Measurements from ENCODE around the gene QPCT.
"Not testable (repeated sequence)": the region's sequence is repeated elsewhere in the genome, so short reads cannot be mapped to it uniquely, and the experiment has no call there.

Gene QPCT

DNA sequence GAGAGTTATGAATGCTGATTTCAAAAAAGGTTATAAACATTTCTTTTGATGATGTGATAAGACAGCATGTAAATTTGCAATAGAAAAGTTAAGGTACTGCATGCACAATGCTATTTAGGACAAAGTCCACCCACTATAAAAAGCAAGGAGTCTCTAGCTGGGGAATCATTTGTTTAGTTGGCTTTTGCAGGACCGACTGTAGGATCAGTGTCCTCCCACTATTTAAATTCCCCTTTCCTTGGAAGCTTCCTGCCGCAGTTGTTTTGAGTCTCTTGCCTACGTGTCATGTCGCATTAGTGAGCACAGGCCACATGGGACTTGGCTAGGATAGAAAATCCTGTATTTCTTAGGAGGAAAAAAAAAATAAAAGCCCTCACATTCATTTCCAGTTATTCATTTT lies 13.1 kb downstream of the QPCT start:
- no peak for DNase-seq (ENCODE audit: low read depth in 3 of 3, low spot score in 1 of 3)

DNA sequence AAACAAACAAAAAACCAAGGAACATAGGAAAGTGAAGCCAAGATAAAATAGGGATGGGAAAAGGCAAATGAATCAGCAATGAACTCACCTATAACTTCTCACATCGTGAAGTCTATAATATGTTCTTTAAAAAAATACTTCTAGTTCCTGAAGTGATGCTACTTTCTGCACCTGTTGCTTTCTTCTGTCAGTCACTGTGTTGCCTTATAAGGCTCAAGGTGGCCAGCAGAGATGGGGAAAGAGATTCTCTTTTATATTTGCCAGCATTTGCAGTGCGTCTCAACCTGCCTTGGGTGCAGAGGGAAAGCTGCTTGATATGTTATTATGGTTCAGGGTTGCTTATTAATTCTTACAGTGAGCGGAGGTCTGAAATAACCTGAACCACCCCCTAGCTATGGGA lies 14.0 kb downstream of the QPCT start:
- DNase-seq (ENCODE audit: low read depth in 3 of 3, low spot score in 1 of 3), result no peak

DNA sequence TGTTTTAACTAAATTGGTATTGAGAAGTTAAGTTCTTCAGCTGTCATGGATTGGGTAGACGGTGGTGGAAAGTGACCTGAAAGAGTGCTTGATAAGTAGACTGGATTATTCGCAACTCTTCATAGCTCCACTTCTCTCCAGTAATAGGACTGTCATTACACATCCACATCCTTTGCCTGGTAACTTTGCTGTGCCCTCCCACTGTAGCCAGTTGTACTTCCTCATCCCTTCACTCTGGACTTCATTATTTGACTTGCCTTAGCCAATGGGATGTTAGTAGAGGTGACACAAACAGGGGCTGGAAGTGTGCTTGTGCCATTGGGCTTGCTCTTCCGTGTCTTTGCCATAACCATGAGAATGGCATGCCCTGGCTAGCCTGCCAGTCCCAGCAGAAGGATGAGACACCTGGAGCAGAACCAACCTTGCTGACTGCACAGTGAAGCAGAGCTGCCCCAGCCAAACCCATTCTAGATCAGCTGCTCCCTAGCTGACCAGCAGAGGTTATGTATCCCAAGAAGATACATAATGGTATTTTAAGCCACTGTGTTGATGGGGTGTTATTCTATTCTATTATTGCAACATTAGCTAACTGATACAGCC lies 16.9 kb downstream of the QPCT start:
- no peak for DNase-seq (ENCODE audit: low read depth in 3 of 3, low spot score in 1 of 3)

DNA sequence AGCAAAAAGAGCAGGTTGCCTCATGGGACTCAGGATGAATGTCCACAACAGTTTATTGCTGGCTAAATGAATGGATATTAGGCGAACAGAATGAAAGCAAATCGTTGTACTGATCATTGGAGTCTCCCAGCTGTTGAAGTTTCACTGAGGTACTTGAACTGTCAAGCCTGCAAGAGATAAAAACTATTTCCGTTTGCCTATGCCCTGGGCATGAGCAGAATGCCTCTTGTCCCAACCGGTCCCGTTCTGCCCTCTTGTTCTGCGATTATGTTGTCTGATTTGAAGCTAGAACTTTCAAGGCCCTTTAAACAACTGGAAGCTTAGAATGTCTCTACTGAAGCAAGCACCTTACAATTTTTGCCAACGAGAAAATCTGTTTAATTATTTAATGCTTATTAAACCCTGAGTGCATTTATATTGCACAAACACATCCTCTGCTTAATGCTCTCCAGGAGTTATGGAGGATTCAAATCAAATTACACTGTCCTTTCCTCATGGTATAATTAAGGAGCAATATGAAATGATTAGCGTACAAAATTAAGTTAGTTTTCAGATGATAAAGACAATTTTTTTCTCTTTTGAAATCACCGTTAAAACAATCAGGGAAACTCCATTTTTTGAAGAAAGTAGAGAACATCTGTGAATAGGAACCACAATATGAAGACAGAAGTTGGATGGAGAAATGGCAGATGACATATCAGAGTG lies 17.7 kb downstream of the QPCT start:
- no peak for DNase-seq (ENCODE audit: low read depth in 3 of 3, low spot score in 1 of 3)

DNA sequence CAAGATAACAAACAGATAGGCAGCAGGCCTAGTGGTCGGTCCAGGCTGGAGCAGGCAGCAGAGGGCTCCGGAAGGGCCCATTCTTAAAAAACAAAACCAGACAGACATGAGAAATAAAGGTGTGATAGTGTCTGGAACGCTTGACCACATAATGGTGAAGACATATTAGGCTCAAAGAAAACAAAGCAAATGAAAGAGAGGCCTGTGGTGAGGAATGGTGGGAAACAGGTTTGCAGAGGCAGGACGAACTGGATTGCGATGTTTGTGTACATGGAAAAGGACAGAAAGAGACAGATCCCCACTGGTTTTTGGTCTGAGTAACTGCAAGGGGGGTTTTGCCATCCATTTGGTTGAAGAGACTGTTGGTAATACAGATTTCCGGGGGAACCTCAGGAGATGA lies 19.9 kb downstream of the QPCT start:
- DNase-seq (ENCODE audit: low read depth in 3 of 3, low spot score in 1 of 3), result no peak

DNA sequence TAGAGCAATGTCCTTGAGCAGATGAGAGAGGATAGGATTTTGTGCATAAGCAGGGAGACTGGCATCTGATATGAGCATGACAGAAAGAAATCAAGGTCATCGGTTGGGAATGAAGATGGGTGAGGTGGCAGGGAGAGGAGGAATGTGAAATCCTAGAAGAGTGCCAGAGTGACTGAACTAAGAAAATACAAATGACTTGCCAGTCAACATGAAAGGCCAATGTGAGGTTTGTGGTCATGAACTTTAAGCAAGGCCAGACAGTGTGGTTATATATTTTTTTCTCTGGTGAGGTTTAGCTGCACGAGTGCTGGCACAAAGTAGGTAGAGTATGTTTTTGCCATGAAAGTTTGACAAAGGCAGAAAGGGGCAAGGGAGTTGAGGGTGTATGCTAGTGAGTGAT lies 21.2 kb downstream of the QPCT start:
- DNase-seq (ENCODE audit: low read depth in 3 of 3, low spot score in 1 of 3), result no peak

DNA sequence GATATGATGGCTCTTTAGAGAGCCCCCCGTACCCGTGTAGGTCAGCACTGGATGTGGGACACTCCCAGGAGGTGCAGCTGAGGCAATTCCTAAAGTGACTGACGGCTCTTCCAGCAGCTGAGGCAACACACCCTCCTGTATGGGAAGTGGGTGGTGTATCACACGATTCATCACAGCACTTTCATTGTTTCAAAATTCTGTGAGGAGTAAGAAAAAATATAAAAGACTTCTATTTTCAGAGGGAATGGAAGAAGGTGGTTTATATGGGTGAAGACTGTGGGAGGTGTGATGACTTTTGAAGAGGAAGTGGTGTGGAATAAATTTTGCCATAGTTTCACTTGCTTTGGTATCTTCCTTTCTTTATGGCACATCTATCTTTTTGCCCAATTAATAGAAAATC lies 22.3 kb downstream of the QPCT start:
- DNase-seq (ENCODE audit: low read depth in 3 of 3, low spot score in 1 of 3), result no peak

DNA sequence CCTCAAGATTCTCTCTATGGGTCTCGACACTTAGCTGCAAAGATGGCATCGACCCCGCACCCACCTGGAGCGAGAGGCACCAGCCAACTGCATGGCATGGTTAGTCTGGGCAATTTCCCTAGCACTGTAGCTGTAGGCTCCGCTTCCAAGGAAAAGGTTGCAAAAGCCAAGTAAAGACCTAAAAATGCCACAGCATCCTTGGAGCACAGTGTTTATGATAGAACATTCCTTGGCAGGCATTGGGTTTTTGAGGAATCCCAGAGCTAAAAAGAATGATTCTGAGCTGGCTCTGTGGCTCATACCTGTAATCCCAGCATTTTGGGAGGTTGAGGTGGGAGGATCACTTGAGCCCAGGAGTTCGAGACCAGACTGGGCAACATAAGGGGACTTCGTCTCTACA lies 22.9 kb downstream of the QPCT start:
- no peak for DNase-seq (ENCODE audit: low read depth in 3 of 3, low spot score in 1 of 3)

DNA sequence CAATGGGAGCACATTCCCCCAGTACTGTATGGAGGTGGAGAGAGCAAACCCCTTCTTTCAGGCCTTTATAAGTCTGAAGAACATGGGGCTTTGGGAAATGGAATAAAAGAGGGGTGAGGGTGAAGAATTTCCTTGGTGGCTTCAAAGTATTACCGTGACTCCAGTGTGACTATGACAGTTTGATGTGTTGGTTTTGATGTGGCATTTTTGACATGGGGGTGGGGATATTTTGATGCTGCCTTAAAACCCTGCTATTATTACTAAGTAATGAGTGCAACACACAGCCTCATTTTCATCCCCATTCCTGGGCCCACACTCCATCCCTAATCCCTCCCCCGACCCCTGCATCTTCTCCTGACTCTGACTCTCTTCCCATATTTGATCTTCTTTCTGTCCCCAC lies 23.6 kb downstream of the QPCT start:
- DNase-seq (ENCODE audit: low read depth in 3 of 3, low spot score in 1 of 3), result no peak

DNA sequence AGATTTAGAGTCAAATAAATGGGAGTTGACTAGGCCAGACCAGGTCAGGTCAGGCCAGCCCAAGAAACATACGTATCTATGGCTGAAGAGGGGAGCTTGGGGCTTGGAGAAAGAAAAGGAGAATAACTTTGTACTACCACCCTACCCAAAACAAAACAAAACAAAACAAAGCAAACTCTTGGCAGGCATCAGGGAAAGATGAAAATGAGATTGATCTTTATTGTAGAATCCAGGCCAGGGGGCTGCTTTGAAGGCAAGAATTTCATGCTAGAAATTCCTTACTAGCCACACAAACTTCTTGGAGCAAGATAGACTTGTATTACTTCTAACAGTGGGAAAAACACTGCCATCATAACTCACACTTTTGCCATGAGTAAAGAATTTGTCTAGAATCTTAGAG lies 26.2 kb downstream of the QPCT start:
- DNase-seq (ENCODE audit: low read depth in 3 of 3, low spot score in 1 of 3), result no peak

DNA sequence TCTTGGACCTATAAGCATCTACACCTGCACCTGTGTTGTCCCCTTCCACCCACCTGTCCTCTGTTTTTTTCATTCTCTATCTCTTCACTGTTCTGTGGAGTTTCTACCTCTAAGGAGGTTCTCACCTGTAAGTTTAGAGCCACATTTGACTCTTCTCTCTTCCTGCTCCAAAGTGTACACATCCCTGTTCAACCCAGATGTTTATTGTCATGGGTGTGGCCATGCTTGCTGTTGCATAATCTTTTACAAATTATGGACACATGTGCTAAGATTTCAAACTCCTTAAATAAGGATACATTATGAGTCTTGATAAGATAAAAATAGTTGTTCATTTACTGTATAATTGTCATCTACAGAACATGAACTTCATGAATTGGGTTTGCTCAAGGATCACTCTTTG lies 27.6 kb downstream of the QPCT start:
- no peak for DNase-seq (ENCODE audit: low read depth in 3 of 3, low spot score in 1 of 3)

DNA sequence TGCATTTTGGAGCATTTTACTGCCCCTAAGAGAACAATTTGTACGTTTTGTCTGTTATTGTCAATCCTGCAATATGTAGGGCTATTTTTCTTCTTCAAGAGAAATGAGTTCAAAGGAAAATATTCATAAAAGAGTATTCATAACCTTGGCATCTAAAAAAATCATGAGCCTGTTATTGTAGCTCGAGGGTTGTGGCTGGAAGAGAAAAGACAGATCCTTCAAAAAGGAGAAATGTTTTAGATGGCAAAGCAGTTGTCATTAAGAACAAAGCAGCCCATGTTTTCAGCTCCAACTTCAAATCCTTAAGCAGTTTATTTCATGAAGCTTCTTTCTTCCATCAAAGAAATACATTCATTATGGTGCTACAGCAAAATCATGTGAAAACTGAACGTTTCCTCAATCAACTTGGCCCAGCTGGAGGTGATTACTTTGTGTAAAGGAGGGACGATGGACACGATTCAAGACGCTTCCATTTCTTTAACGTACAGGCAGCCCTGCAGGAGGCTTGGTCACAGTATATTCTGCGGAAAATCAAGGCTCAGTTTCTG lies 31.4 kb downstream of the QPCT start:
- DNase-seq (ENCODE audit: low read depth in 3 of 3, low spot score in 1 of 3), result no peak

DNA sequence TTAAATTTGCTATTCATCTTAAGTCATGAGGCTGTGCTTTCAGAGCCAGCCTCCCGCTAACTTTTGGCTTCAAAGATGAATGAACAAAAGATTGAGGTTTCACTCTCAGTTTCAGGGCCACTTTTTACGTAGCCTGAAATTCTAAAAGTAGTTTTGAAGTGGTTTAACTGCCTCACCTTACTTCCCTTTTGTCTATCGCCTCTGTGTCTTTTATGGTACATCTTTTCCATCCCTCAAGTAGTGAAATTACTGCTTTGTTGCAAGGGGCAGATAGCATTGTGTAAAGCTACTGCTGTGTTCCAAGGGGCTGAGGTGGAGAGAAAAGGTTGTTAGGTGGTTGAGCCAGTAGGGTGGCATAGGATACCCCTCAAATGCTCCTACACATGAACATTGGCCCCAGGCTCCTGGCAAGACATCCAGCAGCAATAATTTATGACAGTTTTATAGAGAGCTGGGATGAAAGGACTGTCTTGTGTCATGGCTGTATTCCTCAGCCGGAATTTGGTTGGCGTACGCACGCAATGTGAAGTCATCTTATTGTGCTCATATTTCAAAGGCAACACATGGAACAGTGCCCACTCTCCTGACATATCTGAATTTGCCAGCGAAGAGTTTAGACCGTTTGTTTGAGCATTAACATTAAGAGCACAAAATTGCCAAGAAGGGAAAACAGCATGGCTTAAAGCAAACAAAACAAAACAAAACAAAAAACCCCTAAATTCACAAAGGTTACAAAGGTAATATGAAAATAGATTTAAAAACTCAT lies 32.2 kb downstream of the QPCT start:
- no peak for DNase-seq (ENCODE audit: low read depth in 3 of 3, low spot score in 1 of 3)

DNA sequence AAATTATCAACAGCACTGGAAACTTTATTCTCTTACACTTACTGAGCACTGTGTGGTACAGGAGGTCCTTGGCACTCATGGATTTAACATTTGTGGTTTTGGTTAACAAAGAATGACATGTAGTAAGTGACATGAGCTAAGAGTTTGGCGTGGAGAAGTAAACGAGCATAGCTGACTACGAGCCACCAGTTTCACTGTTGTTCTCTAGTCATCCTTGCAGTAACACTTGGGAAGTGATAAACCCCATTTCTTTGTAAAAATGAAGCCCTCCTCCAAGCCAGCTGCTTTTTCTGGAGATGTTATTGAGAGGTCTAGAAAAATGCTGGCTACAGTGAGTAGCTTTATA lies 32.7 kb downstream of the QPCT start:
- DNase-seq (ENCODE audit: low read depth in 3 of 3, low spot score in 1 of 3), result no peak

DNA sequence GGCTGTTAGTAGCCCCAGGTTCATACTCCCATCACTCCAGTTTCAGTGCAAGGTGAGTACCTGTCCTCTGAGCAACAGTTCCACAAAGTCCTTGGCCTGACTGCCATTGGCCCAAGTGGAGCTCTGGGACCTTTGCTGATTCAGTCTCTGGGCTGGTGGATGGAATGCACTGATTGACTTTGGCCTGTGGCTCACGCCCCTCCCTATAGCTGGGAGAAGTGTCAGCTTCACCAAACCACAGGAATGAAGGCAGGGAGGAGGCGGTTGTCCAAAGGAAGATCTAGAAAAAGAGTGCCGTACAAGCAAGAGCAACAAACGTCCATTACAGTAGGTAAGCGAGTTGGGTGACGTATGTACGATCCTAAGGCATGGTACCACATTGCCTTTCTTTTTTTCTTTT lies 34.0 kb downstream of the QPCT start:
- DNase-seq (ENCODE audit: low read depth in 3 of 3, low spot score in 1 of 3), result no peak

DNA sequence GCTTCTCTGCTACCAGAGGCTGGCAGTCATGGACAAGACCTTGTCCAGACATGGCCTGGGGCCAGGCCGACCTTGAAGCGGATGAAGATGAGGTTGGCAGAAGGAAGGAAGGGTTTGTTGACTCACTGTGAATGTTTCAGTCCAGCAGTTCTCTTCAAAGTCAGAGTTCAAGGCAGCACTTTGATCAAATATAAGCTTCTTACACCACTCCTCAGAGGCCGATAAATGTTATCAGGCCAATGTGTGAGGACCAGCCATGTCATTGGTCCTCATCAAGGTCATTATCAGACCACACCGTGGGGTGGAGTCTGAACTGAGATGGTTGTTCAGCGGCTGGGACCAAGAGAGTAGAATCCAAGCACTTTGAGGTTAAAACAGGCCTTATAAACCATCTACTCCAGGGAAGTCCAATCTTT lies 35.5 kb downstream of the QPCT start:
- no peak for DNase-seq (ENCODE audit: low read depth in 3 of 3, low spot score in 1 of 3)

DNA sequence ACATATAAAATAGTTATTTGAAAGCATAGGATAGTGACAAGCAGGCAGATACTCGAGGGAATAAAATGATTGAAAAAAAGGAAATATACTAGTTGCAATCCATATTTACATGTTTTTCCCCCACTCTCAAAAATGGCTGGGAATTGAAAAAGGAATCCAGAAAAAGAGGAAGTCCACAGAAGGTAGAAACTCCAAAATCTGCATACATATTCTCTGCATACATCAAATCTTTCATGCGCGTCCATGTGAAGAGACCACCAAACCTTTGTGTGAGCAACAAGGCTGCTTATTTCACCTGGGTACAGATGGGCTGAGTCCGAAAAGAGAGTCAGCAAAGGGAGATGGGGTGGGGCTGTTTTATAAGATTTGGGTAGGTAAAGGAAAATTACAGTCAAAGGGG lies 36.4 kb downstream of the QPCT start:
- not testable (repeated sequence) for DNase-seq (ENCODE audit: low read depth in 3 of 3, low spot score in 1 of 3)

DNA sequence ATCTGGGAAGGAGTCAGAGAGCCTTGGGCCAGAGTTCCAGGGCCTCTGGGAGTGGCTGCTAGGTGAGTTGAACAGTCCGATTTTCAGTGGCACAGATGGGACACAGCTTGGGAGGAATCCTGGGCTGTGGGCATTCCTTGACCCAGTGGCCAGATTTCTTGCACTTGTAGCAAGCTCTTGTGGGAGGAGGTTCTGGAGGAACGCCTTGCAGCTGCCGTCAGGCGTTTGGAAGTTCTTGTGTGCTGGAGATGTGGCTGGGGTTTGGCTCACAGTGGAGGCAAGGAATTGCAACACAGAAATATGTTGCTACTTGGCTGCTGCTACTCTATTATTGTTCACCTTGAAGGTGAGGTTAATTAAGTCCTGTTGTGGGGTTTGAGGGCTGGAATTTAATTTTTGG lies 39.8 kb downstream of the QPCT start:
- DNase-seq (ENCODE audit: low read depth in 3 of 3, low spot score in 1 of 3), result not testable (repeated sequence)

DNA sequence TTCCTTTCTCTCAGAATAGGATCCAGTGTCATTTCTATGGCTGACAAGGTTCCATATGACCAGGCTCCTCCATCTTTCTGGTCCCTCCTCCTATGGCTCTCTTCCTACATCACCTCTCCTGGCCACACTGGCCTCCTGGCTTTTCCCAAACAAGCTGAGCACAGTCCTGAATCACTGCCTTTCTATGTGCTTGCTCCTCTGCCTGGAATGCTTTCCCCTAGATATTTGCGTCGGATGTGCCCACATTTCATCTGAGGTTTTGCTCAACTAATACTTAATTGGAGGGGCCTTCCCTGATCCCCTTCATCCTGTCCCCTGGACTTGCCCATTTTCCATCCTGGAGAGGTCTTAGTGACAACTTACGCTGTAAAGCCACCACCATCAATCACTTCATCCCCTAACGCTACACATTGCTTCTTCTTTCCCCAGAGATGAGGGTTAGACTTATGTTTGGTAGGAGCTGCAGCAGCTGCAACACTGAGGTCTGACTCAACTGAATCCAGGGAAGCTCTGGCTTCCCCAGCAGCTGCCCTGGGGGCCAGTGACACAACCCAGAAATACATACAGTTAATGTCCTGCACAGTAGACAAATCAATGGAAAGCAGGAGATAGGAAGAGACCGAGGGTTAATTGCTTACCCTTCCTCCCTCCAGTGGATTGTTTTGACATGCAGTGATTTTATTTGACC lies 42.9 kb downstream of the QPCT start:
- no peak for DNase-seq (ENCODE audit: low read depth in 3 of 3, low spot score in 1 of 3)

DNA sequence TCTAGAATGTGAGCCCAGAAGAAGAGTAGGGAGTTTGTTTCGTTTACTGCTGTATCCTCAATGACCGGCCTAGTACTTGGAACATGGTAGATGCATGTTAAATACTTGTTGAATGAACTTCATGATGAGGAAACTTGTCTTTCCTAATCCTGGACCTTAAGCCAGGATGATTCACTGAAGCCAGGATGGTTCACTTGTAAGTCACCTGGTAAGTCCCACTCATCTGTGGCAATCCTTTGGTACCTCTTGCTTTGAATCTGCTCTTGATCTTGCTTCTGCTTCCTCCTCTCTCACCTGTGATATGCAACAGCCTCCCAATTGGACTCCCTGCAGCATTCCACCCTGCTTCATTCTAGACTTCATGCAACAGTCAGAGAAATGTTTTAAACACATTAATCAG lies 43.6 kb downstream of the QPCT start:
- DNase-seq (ENCODE audit: low read depth in 3 of 3, low spot score in 1 of 3), result no peak

DNA sequence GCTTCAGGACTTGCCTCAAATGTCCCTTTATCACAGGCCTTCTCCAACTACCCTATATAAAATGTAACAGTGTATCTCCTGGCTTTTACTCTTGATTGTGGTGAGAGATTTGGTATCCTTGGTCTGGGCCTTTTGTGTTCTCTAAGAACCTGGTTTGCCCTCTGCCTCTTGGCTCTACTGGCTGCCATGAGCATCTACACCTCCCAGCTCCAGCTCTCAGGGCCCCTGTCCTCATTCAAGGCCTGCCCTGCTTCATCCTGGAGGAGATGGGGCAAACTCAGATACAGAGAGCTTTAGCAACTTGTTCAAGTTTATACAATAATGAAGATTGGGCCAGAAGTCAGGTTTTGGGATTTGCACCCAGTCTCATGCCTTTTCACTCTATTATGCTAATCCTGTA lies 45.0 kb downstream of the QPCT start:
- DNase-seq (ENCODE audit: low read depth in 3 of 3, low spot score in 1 of 3), result no peak
